ENCODE measurements around the gene TBXA2R. TPM values are rescaled to one million over a fixed set of nuclear protein-coding genes. Genes with fewer than 3 reads are reported as not detected.
A peak's percentile ranks its signal among the peaks of the same experiment; 100 is the strongest.

Gene TBXA2R
- total and polyA plus RNA-seq, 9 donors, result 0.53 to 2.8 (median 2.2) TPM

GRCh38 chr19:3620817-3621547 lies 14.3 kb upstream of the TBXA2R start:
- Histone ChIP-seq H3K36me3 (ENCODE audit: control insufficient read depth, insufficient read depth, low read length) (peaks cover 40% of the 10 kb centered on the region), H3K9me3 (replicated peaks; ENCODE audit: control insufficient read depth, low read depth, low read length) (no peaks in the 10 kb centered on the region), H3K27me3 (ENCODE audit: control insufficient read depth, insufficient read depth, low read length) (no peaks in the 10 kb centered on the region), H3K4me3 (ENCODE audit: low read length) (no peak overlapping the region), H3K4me1 (ENCODE audit: control insufficient read depth, insufficient read depth, low read length) (peaks cover 18% of the 10 kb centered on the region), H3K27ac (ENCODE audit: low read length) (no peak overlapping the region)
- no peak for DNase-seq
- WGBS (ENCODE audit: insufficient coverage), result 81% methylated on average over 18 of the region's 24 CpGs

GRCh38 chr19:3620145-3620816 lies 13.6 kb upstream of the TBXA2R start:
- WGBS (ENCODE audit: insufficient coverage), result 82% methylated on average over 17 of the region's 19 CpGs
- no peak for DNase-seq
- peaks cover 44% of the 10 kb centered on the region for H3K36me3 ChIP-seq (ENCODE audit: control insufficient read depth, insufficient read depth, low read length)

GRCh38 chr19:3619631-3620012 lies 12.9 kb upstream of the TBXA2R start:
- Histone ChIP-seq H3K9me3 (replicated peaks; ENCODE audit: control insufficient read depth, low read depth, low read length) (no peaks in the 10 kb centered on the region), H3K4me1 (ENCODE audit: control insufficient read depth, insufficient read depth, low read length) (peaks cover 7% of the 10 kb centered on the region), H3K27me3 (ENCODE audit: control insufficient read depth, insufficient read depth, low read length) (no peaks in the 10 kb centered on the region), H3K27ac (ENCODE audit: low read length) (no peak overlapping the region), H3K36me3 (ENCODE audit: control insufficient read depth, insufficient read depth, low read length) (peaks cover 46% of the 10 kb centered on the region), H3K4me3 (ENCODE audit: low read length) (no peak overlapping the region)
- DNase-seq, result no peak
- 81% methylated on average over 15 of the region's 17 CpGs for WGBS (ENCODE audit: insufficient coverage)

More at GRCh38 chr19:3620145-3620816, 13.6 kb upstream of the TBXA2R start:
- H3K27me3 ChIP-seq (ENCODE audit: control insufficient read depth, insufficient read depth, low read length), result no peaks in the 10 kb centered on the region
- peaks cover 11% of the 10 kb centered on the region for H3K4me1 ChIP-seq (ENCODE audit: control insufficient read depth, insufficient read depth, low read length)
- no peaks in the 10 kb centered on the region for H3K9me3 ChIP-seq (replicated peaks; ENCODE audit: control insufficient read depth, low read depth, low read length)
- H3K27ac ChIP-seq (ENCODE audit: low read length), result no peak overlapping the region
- H3K4me3 ChIP-seq (ENCODE audit: low read length), result no peak overlapping the region

- peaks cover 7% of the 10 kb centered on the region for H3K4me1 ChIP-seq (ENCODE audit: control insufficient read depth, insufficient read depth, low read length)
- WGBS (ENCODE audit: insufficient coverage), result 87% methylated on average over 29 of the region's 31 CpGs
- no peak for DNase-seq
- no peaks in the 10 kb centered on the region for H3K27me3 ChIP-seq (ENCODE audit: control insufficient read depth, insufficient read depth, low read length)
- H3K4me3 ChIP-seq (ENCODE audit: low read length), result no peak overlapping the region
- H3K9me3 ChIP-seq (replicated peaks; ENCODE audit: control insufficient read depth, low read depth, low read length), result no peaks in the 10 kb centered on the region
- no peak overlapping the region for H3K27ac ChIP-seq (ENCODE audit: low read length)
- peaks cover 49% of the 10 kb centered on the region for H3K36me3 ChIP-seq (ENCODE audit: control insufficient read depth, insufficient read depth, low read length)
These were observed 12.3 kb upstream of the TBXA2R start for GRCh38 chr19:3618811-3619630.

GRCh38 chr19:3618144-3618810 lies 11.6 kb upstream of the TBXA2R start:
- no peak overlapping the region for H3K4me3 ChIP-seq (ENCODE audit: low read length)
- DNase-seq, result peak; percentile 74
- 46% methylated on average over 29 of the region's 31 CpGs for WGBS (ENCODE audit: insufficient coverage)
- H3K9me3 ChIP-seq (replicated peaks; ENCODE audit: control insufficient read depth, low read depth, low read length), result no peaks in the 10 kb centered on the region
- peaks cover 7% of the 10 kb centered on the region for H3K4me1 ChIP-seq (ENCODE audit: control insufficient read depth, insufficient read depth, low read length)
- no peaks in the 10 kb centered on the region for H3K27me3 ChIP-seq (ENCODE audit: control insufficient read depth, insufficient read depth, low read length)
- no peak overlapping the region for H3K27ac ChIP-seq (ENCODE audit: low read length)
- H3K36me3 ChIP-seq (ENCODE audit: control insufficient read depth, insufficient read depth, low read length), result peaks cover 57% of the 10 kb centered on the region

- H3K4me1 ChIP-seq (ENCODE audit: control insufficient read depth, insufficient read depth, low read length), result peaks cover 7% of the 10 kb centered on the region
- no peak overlapping the region for H3K4me3 ChIP-seq (ENCODE audit: low read length)
- H3K36me3 ChIP-seq (ENCODE audit: control insufficient read depth, insufficient read depth, low read length), result peaks cover 55% of the 10 kb centered on the region
- no peak for DNase-seq
- H3K27ac ChIP-seq (ENCODE audit: low read length), result peak overlapping the region; percentile 53
- no peaks in the 10 kb centered on the region for H3K27me3 ChIP-seq (ENCODE audit: control insufficient read depth, insufficient read depth, low read length)
- H3K9me3 ChIP-seq (replicated peaks; ENCODE audit: control insufficient read depth, low read depth, low read length), result no peaks in the 10 kb centered on the region
- WGBS (ENCODE audit: insufficient coverage), result 55% methylated on average over 17 of the region's 19 CpGs
These were observed 10.8 kb upstream of the TBXA2R start for GRCh38 chr19:3617463-3617862.

GRCh38 chr19:3615524-3616135 lies 9.0 kb upstream of the TBXA2R start:
- H3K27me3 ChIP-seq (ENCODE audit: control insufficient read depth, insufficient read depth, low read length), result no peaks in the 10 kb centered on the region
- H3K4me3 ChIP-seq (ENCODE audit: low read length), result no peak overlapping the region
- no peaks in the 10 kb centered on the region for H3K9me3 ChIP-seq (replicated peaks; ENCODE audit: control insufficient read depth, low read depth, low read length)
- no peak for DNase-seq
- peaks cover 54% of the 10 kb centered on the region for H3K36me3 ChIP-seq (ENCODE audit: control insufficient read depth, insufficient read depth, low read length)
- peaks cover 7% of the 10 kb centered on the region for H3K4me1 ChIP-seq (ENCODE audit: control insufficient read depth, insufficient read depth, low read length)
- 89% methylated on average over 26 of the region's 26 CpGs for WGBS (ENCODE audit: insufficient coverage)
- no peak overlapping the region for H3K27ac ChIP-seq (ENCODE audit: low read length)

- Histone ChIP-seq H3K4me3 (ENCODE audit: low read length) (no peak overlapping the region), H3K9me3 (replicated peaks; ENCODE audit: control insufficient read depth, low read depth, low read length) (no peaks in the 10 kb centered on the region), H3K27me3 (ENCODE audit: control insufficient read depth, insufficient read depth, low read length) (no peaks in the 10 kb centered on the region), H3K36me3 (ENCODE audit: control insufficient read depth, insufficient read depth, low read length) (peaks cover 52% of the 10 kb centered on the region), H3K27ac (ENCODE audit: low read length) (no peak overlapping the region), H3K4me1 (ENCODE audit: control insufficient read depth, insufficient read depth, low read length) (peaks cover 10% of the 10 kb centered on the region)
- no peak for DNase-seq
- WGBS (ENCODE audit: insufficient coverage), result 93% methylated on average over 16 of the region's 18 CpGs
These were observed 8.3 kb upstream of the TBXA2R start for GRCh38 chr19:3614858-3615505.
